Fibroblast of skin of right quadriceps (primary cell): Measurements from ENCODE around the gene CATSPERE.
A peak's percentile ranks its signal among the peaks of the same experiment; 100 is the strongest.

Experiments
- DNase-seq: peaks from one replicate; pipeline ENCODE4 v3.0.0-alpha.2; 2013

CATSPERE gene

GRCh38 chr1:244461245-244462071 is at the start of gene CATSPERE:
CATSPERE (plus strand) TSS chr1:244461273; CDS start chr1:244461430, 157 bp downstream.
- DNase-seq, result peak; percentile 78

GRCh38 chr1:244412176-244412575 is 48.9 kb upstream of the CATSPERE start:
- DNase-seq, result no peak

- no peak for DNase-seq
These were observed 47.3 kb upstream of the CATSPERE start for GRCh38 chr1:244413736-244414135.

GRCh38 chr1:244414543-244414942 is 46.5 kb upstream of the CATSPERE start:
- DNase-seq, result peak; percentile 42

GRCh38 chr1:244419024-244419423 is 42.0 kb upstream of the CATSPERE start:
- DNase-seq, result no peak

GRCh38 chr1:244422174-244422573 is 38.9 kb upstream of the CATSPERE start:
- DNase-seq, result no peak

GRCh38 chr1:244424649-244425334 is 36.3 kb upstream of the CATSPERE start:
- no peak for DNase-seq

GRCh38 chr1:244427647-244428046 is 33.4 kb upstream of the CATSPERE start:
- DNase-seq, result no peak

GRCh38 chr1:244429818-244430217 is 31.3 kb upstream of the CATSPERE start:
- DNase-seq, result no peak

- DNase-seq, result no peak
These were observed 29.9 kb upstream of the CATSPERE start for GRCh38 chr1:244431166-244431565.

GRCh38 chr1:244435562-244436205 is 25.4 kb upstream of the CATSPERE start:
- peak; percentile 66 for DNase-seq

GRCh38 chr1:244436336-244437085 is 24.6 kb upstream of the CATSPERE start:
- DNase-seq, result peak; percentile 39

GRCh38 chr1:244437086-244437468 is 24.0 kb upstream of the CATSPERE start:
- DNase-seq, result peak; percentile 58

- DNase-seq, result no peak
These were observed 21.6 kb upstream of the CATSPERE start for GRCh38 chr1:244439391-244440032.

- DNase-seq, result no peak
These were observed 18.2 kb upstream of the CATSPERE start for GRCh38 chr1:244442850-244443249.

- DNase-seq, result peak; percentile 21
These were observed 16.2 kb upstream of the CATSPERE start for GRCh38 chr1:244444854-244445253.

- peak; percentile 33 for DNase-seq
These were observed 15.5 kb upstream of the CATSPERE start for GRCh38 chr1:244445320-244446181.

GRCh38 chr1:244447024-244447423 is 14.0 kb upstream of the CATSPERE start:
- DNase-seq, result no peak

- no peak for DNase-seq
These were observed 13.5 kb upstream of the CATSPERE start for GRCh38 chr1:244447552-244447951.

- DNase-seq, result no peak
These were observed 12.6 kb upstream of the CATSPERE start for GRCh38 chr1:244448279-244449036.
